ENCODE data around the gene CREB5.
A peak's percentile ranks its signal among the peaks of the same experiment; 100 is the strongest.

CREB5 gene

DNA sequence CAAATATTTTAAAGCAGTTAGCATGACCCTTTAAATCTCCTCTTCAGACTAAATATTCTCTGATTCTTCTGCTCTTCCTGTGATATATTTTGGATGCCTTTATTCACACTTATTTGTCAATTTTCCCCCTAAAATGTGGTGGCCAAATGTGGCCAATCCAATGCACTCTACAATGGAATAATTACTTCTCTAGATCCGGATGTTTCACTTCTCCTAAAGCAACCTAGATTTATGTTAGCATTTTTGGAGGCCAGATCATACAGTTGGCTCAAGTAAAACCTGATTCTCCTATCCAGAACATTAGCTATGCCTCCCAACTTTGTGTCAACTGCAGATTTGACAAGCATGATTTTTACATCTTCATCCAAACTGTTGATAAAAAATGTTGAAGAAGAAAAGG is 153.7 kb downstream of the CREB5 start:
- TF ChIP-seq, protein P1, sequence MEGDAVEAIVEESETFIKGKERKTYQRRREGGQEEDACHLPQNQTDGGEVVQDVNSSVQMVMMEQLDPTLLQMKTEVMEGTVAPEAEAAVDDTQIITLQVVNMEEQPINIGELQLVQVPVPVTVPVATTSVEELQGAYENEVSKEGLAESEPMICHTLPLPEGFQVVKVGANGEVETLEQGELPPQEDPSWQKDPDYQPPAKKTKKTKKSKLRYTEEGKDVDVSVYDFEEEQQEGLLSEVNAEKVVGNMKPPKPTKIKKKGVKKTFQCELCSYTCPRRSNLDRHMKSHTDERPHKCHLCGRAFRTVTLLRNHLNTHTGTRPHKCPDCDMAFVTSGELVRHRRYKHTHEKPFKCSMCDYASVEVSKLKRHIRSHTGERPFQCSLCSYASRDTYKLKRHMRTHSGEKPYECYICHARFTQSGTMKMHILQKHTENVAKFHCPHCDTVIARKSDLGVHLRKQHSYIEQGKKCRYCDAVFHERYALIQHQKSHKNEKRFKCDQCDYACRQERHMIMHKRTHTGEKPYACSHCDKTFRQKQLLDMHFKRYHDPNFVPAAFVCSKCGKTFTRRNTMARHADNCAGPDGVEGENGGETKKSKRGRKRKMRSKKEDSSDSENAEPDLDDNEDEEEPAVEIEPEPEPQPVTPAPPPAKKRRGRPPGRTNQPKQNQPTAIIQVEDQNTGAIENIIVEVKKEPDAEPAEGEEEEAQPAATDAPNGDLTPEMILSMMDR (conservative IDR thresholded peaks at IDR 0.05; ENCODE audit: low read length): no peak
- no peak overlapping the region for H3K4me3 ChIP-seq (ENCODE audit: low read length)
- DNase-seq (ENCODE audit: low read depth): no peak

DNA sequence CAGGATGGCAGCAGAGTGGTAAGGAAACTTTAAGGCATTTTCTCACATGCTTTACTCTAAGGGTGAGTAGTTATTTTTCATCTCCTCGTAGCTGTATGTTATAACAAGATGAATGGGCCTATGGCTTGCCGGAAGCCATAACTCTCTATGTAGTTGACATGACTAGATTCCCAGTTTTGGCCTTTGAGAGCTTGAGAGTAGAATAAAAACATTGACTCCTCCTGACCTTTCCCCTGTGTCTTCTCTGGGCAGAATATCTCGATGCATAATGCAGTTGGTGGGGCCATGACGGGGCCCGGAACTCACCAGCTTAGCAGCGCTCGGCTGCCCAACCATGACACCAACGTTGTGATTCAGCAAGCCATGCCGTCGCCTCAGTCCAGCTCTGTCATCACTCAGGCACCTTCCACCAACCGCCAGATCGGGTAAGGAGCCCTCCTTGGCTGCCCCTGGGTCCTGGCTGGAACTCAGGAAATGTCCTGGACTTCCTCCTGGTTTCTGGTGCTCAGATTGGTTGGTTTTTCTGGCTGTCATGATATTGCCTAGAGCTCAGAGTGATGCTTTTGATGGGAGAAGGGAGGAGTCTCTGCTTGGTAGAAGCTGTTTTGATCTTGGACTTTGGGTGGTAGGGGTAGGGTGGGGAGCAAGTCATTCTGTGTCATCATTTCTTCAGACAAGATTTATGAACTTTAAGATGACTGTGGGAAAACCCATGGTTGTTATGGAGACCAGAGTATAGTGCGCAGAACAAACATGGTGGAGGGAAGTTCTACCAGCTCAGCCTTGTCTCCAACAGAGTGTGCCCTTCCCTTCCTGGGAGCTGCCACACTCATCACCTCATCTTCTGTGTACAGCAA is 158.0 kb downstream of the CREB5 start:
- no peak overlapping the region for H3K4me3 ChIP-seq (ENCODE audit: low read length)
- DNase-seq (ENCODE audit: low read depth): no peak
- TF ChIP-seq, protein P1 (conservative IDR thresholded peaks at IDR 0.05; ENCODE audit: low read length): no peak

GRCh38 chr7:28570970-28571288 is 158.6 kb downstream of the CREB5 start:
- DNase-seq (ENCODE audit: low read depth): peak; percentile 22
- H3K4me3 ChIP-seq (ENCODE audit: low read length): no peak overlapping the region
- TF ChIP-seq, protein P1 (conservative IDR thresholded peaks at IDR 0.05; ENCODE audit: low read length): no peak

DNA sequence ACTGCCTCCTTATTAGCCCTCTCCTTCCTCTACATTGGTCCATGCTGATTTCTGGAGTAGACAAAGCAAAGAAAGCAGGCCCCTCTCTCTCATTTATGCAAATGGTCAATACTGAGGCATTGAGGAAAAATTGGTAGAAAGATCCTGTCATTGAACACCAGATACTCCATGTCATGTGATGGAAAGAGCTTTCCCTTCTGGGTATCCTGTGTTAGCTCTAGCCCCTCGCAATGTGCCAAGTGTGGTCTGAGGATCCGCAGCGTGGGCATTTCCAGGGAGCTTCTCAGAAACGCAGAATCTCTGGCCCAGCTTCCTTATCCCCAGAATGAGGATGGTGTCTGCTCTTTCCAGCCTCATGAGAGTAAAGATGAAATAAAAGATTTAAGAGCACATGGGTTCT is 159.1 kb downstream of the CREB5 start:
- DNase-seq (ENCODE audit: low read depth): no peak
- H3K4me3 ChIP-seq (ENCODE audit: low read length): no peak overlapping the region

GRCh38 chr7:28572321-28573058 is 160.2 kb downstream of the CREB5 start:
- DNase-seq (ENCODE audit: low read depth): no peak
- H3K4me3 ChIP-seq (ENCODE audit: low read length): no peak overlapping the region
- TF ChIP-seq, protein P1 (conservative IDR thresholded peaks at IDR 0.05; ENCODE audit: low read length): no peak

More for the DNA sequence above, 159.1 kb downstream of the CREB5 start:
- TF ChIP-seq, protein P1 (conservative IDR thresholded peaks at IDR 0.05; ENCODE audit: low read length): no peak

- TF ChIP-seq, protein P1 (conservative IDR thresholded peaks at IDR 0.05; ENCODE audit: low read length): no peak
- DNase-seq (ENCODE audit: low read depth): peak; percentile 12
Measured at GRCh38 chr7:28573059-28573553, 160.8 kb downstream of the CREB5 start.

More at GRCh38 chr7:28573059-28573553, 160.8 kb downstream of the CREB5 start:
- no peak overlapping the region for H3K4me3 ChIP-seq (ENCODE audit: low read length)
